GM21529 (cell line): ENCODE results near the gene HPDL.
A peak's percentile ranks its signal among the peaks of the same experiment; 100 is the strongest.
"Not testable (repeated sequence)": the region's sequence is repeated elsewhere in the genome, so short reads cannot be mapped to it uniquely, and the experiment has no call there.

Source experiments
- ATAC-seq: cut with Tn5 transposase; IDR thresholded peaks from one replicate; pipeline ENCODE4 v1.9.1; 2021; ENCODE audit not compliant: unreplicated experiment

HPDL gene

GRCh38 chr1:45348966-45349677, 22.4 kb downstream of the HPDL start:
- no peak for ATAC-seq

- ATAC-seq: no peak
These were observed 24.8 kb downstream of the HPDL start for GRCh38 chr1:45351508-45351907.

- no peak for ATAC-seq
These were observed 27.0 kb downstream of the HPDL start for GRCh38 chr1:45353685-45354084.

- no peak for ATAC-seq
These were observed 28.1 kb downstream of the HPDL start for GRCh38 chr1:45354838-45355237.

- ATAC-seq: no peak
These were observed 29.0 kb downstream of the HPDL start for GRCh38 chr1:45355683-45356082.

- ATAC-seq: no peak
These were observed 29.5 kb downstream of the HPDL start for GRCh38 chr1:45356186-45356585.

- no peak for ATAC-seq
These were observed 33.3 kb downstream of the HPDL start for GRCh38 chr1:45359882-45360513.

- not testable (repeated sequence) for ATAC-seq
These were observed 34.3 kb downstream of the HPDL start for GRCh38 chr1:45360981-45361380.

GRCh38 chr1:45364294-45364693, 37.6 kb downstream of the HPDL start:
- ATAC-seq: no peak

GRCh38 chr1:45365051-45365450, 38.4 kb downstream of the HPDL start:
- ATAC-seq: peak; percentile 71

- peak; percentile 83 for ATAC-seq
These were observed 43.9 kb downstream of the HPDL start for GRCh38 chr1:45370575-45370974.

GRCh38 chr1:45373573-45373972, 46.9 kb downstream of the HPDL start:
- no peak for ATAC-seq

- no peak for ATAC-seq
These were observed 48.7 kb downstream of the HPDL start for GRCh38 chr1:45375104-45376090.

GRCh38 chr1:45378184-45378583, 51.5 kb downstream of the HPDL start:
- no peak for ATAC-seq
